GM18870 (cell line): ENCODE measurements around the gene PLEKHA1.

ENCODE experiments used
- ATAC-seq: cut with Tn5 transposase; IDR thresholded peaks from one replicate; pipeline ENCODE4 v1.9.1; 2021; ENCODE audit warnings: moderate library complexity; ENCODE audit not compliant: unreplicated experiment

PLEKHA1 gene

DNA sequence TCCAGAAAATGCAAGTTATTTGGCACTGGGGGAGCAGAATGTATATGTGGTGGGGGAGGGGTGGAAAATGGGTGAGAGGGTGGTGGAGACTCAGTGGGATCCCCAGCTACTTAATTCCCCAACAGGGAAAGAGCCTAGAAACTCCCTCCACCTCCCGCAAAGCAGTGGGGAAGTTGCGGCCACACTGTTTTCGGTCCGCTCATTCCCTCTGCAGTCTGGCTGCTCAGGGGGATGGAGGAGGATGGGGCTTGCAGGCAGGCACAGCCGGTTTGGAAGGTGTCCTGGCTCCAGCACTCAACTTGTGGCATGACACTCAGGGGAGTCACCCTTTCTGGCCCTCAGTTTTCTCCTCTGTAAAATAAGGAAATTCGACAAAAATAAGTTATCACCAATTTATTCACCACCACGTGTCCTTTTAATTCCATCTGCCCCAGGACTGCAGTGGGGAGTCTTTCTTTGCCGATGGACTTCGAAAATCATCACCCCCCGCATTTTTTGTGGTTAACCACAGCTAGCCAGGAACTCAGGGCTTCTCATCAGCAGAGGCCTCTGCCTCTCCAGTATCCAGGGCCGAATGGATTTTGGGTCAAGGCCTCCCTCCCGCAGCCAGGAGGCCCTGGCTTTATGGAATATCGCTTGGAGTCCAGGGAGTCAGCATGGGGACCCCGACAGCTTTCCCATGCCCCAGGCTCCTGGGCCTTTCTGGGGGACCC lies 85.2 kb downstream of the PLEKHA1 start:
- ATAC-seq, result no peak

DNA sequence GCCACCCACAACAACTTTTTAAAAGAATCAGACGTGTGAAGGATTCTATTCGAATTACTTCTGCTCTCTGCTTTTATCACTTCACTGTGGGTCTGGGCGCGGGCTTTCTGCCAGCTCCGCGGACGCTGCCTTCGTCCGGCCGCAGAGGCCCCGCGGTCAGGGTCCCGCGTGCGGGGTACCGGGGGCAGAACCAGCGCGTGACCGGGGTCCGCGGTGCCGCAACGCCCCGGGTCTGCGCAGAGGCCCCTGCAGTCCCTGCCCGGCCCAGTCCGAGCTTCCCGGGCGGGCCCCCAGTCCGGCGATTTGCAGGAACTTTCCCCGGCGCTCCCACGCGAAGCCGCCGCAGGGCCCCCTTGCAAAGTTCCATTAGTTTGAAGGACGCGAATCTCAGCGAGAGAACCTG lies 86.4 kb downstream of the PLEKHA1 start:
- ATAC-seq, result no peak

DNA sequence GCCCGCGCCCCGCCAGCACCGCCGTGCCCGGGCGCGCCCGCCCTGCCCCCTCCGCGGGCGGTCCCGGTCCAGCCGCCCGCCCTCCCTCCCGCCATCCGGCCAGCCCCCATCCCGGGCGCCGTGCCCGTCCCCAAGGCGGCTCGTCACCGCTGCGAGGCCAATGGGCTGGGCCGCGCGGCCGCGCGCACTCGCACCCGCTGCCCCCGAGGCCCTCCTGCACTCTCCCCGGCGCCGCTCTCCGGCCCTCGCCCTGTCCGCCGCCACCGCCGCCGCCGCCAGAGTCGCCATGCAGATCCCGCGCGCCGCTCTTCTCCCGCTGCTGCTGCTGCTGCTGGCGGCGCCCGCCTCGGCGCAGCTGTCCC lies 86.8 kb downstream of the PLEKHA1 start, which contains the start of gene HTRA1:
TSS of gene HTRA1 (plus strand) at position 187 of the 362 bp plus-strand sequence. CDS start at position 287, 100 bp downstream.
- no peak for ATAC-seq

DNA sequence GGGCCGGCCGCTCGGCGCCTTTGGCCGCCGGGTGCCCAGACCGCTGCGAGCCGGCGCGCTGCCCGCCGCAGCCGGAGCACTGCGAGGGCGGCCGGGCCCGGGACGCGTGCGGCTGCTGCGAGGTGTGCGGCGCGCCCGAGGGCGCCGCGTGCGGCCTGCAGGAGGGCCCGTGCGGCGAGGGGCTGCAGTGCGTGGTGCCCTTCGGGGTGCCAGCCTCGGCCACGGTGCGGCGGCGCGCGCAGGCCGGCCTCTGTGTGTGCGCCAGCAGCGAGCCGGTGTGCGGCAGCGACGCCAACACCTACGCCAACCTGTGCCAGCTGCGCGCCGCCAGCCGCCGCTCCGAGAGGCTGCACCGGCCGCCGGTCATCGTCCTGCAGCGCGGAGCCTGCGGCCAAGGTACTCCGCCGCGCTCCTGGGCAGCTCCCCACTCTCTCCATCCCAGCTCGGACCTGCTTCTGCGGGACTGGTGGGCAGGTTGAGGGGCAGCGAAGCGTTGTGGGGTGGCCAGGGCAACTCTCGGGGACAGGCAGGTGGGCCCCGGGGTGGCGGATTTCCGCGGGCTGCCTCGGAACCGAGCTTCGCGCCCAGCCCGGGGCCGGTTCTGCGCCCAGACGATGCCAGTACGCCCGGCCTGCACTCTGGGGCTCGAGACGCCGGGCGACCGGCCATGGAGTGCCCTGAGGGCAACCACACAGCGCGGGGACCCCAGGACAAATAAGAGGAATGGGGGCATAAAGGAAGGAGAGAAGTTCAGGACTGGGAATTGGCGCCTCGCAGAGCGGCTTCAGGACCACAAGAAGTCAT lies 87.4 kb downstream of the PLEKHA1 start:
- ATAC-seq, result no peak

DNA sequence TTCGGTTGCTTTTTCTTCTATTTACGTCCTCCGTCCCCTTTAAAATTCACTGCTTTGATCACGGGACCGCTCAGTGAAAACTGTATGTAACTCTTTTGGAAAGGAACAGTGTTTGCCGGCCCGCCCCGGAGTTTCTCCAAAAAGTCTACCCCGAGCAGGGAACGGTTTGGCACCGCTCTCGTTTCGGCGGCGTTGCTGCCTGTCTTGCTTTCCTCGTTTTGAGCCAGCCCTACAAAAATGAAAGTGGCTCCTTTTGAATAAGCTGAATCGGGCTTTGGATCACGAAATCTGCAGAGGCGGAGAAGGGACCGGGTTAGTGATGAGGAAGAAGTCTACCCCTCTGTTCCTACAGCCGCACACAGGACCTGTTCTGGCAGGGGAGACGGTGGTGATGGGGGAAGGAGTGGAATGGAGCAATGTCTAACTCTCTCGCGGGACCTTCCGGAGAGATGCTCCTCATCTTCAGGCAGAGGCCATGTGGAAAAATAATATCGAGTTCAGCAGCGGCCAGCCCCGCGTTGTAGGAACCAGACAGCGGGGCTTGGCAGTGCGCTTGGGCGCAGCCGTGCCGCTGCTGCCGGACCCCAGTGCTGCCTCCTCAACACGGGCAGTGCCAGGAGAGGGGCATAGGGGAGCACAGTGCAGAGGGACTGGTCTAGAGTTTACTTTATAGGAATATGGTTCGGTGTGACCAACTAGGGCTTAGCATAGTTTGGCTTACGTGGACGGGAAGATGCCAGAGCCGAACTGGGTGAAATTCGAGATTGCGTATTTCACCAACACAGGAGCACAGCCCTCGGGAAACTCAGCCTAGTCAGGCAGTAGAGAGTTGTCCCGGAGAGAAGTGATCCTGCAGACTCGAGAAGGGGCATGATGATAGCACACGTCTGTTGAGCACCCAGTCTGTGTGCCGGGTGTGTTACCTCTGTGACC lies 88.3 kb downstream of the PLEKHA1 start:
- no peak for ATAC-seq

DNA sequence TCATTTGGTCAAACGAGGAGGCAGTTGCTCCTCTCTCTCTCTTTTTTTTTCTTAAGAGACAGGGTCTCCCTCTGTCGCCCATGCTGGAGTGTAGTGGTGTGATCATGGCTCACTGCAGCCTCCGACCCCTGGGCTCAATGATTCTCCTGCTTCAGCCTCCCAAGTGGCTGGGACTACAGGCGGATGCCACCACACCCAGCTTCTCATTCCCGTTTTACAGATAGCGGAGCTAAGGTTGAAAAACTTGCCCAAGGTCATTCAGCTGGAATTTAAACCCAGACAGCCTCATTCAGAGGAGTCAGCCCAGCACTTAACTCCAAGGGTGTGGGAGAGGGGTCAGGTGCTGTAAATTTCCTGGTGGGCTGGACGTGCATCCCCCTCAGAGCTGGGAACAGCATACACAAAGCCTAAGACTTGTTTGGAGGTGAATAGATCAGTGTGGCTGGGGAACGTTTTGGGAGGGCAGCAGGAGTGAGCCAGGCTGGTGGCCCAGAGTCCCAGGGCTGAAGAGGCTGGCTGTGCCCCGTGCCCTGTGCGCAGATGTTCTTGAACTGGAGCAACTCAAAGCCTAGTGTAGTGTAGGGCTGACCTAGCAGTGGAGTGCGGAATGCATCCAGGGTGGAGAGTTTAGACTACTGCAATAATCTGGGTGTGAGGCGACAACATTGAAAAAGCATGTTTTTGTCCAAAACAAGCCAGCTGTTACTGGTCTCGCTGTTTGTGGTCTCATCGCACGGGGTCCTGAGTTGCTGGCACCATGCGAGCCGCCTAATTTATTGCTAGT lies 89.2 kb downstream of the PLEKHA1 start:
- ATAC-seq, result no peak

DNA sequence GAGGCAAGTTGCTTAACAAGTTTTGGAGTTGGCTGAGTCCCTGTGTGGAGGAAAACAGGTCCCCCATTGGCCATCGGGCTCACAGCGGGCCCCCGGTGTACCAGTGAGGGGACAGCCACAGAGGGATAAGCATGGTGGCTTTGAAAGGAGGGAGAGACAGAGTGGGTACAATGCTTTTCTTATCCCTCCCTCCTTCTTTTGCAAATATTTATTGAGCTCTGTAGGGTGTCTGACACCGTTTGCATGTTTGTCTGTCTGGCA lies 89.7 kb downstream of the PLEKHA1 start:
- no peak for ATAC-seq

DNA sequence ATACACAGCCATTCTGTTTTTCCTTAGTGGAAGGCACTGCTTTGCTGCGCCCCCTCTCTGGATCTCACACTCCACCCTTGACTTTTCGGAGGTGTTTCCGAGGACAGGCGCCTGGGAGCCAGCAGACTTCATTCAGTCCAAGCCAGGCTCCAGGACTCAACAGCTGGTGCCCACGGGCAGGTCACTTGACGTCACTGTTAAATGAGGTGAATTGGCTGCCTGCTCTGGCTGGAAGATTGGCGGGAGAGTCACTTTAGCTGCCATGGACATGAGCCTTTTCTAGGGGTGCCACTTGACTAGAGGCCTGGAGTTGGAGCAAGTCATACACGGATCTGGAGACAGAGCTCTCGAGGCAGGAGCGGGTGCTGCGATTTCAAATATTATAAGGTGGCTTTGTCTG lies 90.1 kb downstream of the PLEKHA1 start:
- no peak for ATAC-seq

DNA sequence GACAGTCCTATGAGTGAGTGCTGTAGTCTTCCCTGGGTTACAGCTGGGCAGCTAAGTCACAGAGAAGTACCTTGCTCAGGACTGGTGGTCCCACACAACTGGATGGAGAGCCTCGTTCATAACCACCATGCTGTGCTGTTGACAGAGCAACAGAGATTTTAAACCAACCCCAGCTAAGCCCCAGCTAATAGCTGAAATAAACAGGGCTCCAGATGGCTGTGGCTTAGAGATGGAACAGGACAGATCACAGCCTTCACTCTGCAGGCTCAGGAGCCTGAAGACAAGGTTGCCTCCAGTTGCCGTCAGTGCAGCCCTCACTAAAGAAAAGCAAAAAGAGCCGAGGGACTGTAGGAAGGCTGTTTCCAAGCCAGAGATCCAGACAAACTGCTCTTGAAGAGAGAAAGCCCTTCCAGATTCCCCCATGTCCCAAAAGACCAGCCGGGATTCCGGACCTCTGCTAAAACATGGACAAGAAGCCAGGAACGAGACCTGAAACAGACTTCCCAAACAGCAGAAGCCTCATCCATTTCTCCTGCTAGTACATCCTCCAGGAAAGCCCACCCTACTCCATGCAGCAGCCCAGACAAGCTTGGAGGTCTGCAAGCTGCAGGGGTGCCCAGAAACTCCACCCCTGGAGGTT lies 91.0 kb downstream of the PLEKHA1 start:
- no peak for ATAC-seq

DNA sequence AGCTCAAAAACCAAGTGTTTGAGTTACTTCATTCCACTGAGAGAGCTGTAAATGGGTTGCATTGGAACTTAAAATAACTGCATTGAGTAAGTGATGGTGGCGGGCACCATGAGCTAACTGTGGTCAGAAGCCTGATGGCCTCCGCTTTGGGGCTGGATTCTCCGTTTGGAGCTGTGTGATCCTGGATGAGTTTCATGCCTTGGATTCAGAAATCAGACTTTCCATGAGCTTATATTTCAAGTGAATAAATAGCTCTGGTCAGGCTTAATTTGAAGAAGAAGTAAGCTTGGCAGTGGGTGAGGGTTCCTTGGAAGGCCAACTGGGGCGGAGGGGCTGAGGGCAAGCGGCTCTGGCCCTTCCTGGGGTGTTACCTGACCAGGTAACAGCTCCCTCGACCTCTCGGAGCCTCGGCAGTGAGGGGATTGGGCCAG lies 92.5 kb downstream of the PLEKHA1 start:
- ATAC-seq, result no peak

DNA sequence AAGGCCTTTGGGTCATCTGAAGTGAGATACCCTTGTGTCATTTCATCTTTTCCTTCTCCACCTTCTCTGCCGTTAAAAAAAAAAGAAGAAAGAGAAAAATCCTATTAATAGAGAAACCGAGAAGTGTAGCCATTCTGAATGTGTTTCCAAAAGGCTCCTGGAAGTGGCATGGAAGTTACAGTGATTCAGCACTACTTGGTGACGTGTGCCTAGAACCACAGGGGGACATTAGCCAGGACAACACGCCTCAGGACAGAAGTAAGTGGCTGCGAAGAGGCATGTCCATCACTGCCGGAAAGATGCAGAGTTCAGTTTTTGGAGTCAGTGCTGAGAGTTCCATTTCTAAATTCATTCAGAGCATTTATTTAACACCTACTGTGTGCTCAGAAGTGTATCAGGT lies 93.2 kb downstream of the PLEKHA1 start:
- ATAC-seq, result no peak

DNA sequence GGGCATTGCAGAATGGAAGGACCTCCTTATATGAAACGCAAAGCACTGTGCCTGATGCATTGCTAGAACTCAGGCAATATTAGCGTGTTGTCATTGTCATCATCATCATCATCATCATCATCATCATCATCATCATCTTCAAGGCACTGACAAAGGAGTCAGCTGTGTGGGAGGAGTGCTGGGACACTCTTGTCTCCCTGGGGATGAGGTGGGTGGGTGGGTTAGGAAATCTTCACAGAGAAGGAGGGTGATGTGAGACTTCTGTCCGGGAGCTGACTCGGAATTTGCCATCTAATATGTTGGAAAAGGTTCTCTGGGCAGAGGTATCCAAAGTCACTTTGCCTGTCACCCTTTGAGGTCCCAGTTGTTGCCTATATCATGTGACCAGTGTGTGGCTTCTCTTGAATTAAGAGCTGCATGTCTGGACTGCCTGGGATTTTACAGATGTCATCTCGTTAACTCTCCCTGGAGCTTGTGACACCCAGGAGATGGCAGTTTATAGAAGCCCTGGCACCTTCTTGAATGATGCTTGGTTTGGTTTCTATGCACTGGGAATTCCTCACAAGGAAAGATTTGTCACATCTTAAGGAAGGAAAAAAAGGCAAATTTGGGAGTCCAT lies 93.9 kb downstream of the PLEKHA1 start:
- no peak for ATAC-seq

DNA sequence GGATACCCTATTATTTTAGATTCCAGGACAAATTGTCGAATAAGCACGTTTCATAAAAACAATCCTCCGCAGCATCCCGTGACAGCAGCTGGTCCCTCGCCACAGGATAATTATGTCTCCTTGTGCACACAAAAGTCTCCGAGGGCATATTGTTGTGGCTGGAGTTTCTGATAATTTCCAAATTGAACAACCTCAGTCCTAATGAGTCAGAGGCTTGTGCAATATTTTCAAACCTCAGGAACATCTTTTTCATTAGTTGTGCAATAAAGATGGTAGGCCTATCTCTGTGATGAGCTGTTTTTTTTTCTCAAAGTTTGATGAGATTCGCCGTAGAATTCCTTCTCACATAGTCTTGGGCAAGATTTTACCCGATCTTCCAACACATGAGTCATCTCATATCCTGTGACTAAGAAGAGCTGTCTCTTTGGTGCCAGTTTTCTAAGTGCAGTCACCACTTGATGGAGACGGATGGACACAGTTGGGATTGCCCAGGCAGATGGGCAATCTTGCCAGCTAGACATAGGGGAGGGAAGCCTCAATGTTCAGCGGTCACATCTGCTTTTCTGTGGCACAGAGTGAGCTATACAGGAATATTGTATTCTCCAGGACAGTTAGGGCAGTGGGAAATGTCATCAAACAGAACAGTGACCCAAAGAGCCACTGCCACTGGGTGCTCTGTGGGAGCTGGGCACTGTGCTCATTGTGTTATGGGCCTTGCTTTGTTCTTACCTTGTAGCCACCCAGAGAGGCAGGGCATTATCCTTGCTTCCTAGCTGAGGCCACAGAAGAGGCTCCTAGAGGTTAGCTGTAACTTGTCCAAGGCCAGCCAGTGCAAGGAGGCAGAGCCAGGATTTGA lies 94.6 kb downstream of the PLEKHA1 start:
- ATAC-seq, result no peak

DNA sequence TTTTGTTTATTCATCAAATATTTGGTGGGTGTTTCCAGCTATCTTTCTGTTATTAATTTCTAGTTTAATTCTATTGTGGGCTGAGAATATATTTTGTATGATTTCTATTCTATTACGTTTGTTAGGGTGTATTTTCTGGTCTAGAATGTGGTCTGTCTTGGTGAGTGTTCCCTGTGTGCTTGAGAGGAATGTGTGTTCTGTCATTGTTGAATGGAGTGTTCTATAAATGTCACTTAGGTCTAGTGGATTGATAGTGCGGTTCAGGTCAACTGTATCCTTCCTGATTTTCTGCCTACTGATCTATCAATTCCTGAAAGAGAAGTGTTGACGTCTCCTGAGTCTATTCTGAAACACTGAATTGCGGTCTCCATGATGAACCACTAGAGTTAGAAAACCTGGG lies 95.3 kb downstream of the PLEKHA1 start:
- ATAC-seq, result no peak

DNA sequence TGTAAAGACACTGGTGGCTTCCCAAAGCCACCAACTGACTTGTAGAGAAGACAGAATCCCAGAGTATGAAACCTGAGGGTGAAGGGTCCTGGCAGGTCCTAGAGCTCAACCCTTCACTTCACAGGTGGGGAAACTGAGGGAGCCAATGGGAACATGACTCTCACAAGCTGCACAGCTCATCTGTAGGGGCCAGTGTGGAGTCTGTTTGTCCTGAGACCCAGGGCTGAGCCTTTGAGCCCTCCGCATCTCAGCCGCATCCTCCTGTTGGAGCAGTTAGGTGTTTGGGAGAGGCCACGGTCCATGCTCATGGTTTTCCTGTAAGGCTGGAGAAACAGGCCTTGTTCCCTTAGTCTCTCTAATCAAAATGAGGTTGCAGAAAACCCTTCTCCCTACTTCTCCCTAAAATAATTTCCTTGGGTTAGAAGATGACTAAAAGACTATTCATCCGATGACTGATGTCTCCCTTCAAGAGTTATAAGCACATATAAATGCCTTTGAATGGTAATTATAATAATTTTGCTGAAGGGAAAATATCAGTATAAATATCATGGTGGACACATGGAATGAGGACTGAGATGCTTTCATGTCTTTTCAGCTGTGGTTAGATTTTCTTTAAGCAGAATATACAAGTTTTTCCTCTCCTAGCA lies 97.1 kb downstream of the PLEKHA1 start:
- ATAC-seq, result no peak

DNA sequence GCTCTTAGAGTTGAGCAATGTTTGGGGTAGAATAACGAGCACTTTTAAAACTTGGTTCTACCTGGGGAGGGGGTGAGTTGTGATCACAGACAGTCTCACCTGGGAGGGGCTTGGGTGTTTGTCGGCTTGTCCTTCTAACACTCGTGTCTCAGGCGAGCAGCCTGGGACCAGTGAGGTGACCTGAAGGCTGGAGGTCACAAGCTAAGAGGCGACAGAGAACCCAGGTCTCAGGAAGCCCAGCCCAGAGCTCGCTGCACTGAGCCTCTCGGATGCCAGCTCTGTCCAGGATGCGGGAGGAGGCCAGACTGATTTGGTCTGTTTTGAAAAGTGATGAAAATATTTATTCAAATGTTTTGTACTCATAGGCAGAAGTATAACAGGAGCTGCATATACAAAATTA lies 98.6 kb downstream of the PLEKHA1 start:
- ATAC-seq, result no peak

DNA sequence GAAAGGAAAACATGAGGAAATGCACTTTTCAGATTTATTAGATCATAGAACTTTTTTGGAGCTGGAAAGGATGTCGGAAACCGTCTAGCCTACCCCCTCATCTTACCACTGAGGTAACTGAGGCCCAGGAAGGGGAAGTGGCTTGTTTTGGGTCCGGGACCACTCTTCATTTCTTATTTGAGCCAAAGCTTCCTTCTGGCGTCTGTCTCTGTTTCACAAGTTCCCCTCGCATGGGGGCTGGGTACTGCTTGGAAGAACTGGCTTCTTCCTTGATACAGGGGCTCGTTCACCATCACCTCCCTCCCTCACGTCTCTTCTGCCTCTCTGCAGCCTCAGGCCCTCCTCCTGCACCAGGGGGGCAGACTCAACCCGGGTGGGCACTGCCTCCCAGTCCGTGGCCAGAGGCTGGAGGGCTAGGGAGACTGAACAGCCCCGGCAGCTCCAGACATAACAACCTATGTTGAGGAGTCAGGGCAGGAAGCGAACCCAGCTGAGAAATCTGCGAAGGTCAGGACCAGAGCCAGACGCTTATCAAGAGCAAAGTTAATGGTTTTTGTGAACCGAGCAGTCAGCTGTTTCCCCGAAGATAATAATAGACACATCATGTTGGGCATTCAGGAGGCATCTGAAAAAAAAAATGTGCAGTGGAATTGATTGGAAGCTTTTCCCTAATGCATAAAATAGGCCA lies 99.8 kb downstream of the PLEKHA1 start:
- ATAC-seq, result no peak

DNA sequence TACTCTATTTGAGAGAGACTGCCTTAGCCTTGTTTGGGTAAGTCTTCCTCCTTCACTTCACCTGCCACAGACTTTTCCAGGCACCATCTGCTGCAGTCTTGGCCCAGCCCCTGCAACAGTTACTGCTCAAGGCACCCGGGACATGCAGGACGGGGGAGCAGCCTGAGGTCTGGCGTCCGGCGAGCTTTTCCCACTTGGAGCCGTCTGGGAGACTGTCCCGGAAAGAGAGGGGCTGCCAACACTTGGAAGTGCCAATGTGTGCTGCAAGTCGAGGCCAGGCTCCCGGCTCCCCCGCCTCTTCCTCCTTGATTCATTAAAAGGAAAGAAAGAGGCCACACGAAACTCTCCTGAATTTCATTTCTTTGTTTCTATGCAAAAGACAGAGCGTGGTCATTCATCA lies 100.6 kb downstream of the PLEKHA1 start:
- ATAC-seq, result no peak
